MM.1S (cell line): ENCODE data around the gene GJD2.

Experiments used
- EZH2 ChIP-seq: fragments of 300-600 bp; sonication (generic); optimal IDR thresholded peaks from 2 replicates; pipeline ENCODE3; 2017; ENCODE audit warnings: low read depth, mild to moderate bottlenecking, antibody characterized with exemption, low read length, mixed read lengths
- TF ChIP-seq, protein P1 (sequence below): fragments of 300-600 bp; sonication (generic); IDR thresholded peaks from 2 replicates; pipeline ENCODE4 v1.5.1; 2016; ENCODE audit warnings: antibody characterized with exemption, low read length, mixed read lengths

DNA sequence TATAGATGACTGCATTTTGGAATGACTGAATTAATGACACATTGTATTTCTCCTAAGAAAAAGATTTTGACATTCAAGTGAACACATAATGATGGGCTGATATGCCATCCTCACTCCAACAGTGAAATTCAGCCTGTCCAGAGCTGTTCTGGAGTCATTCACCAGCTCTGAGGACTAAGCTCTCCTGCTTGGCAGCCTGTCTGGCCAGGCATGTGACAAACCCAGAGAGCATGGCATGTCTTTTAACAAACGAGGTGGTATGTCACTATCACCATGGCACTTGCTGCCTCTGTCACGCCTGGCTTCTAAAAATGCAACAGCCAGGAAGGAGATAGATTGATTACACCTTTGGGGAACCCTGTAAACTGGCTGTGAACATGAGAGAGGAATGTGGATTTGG, 39.1 kb upstream of the GJD2 start:
- TF ChIP-seq, protein P1, sequence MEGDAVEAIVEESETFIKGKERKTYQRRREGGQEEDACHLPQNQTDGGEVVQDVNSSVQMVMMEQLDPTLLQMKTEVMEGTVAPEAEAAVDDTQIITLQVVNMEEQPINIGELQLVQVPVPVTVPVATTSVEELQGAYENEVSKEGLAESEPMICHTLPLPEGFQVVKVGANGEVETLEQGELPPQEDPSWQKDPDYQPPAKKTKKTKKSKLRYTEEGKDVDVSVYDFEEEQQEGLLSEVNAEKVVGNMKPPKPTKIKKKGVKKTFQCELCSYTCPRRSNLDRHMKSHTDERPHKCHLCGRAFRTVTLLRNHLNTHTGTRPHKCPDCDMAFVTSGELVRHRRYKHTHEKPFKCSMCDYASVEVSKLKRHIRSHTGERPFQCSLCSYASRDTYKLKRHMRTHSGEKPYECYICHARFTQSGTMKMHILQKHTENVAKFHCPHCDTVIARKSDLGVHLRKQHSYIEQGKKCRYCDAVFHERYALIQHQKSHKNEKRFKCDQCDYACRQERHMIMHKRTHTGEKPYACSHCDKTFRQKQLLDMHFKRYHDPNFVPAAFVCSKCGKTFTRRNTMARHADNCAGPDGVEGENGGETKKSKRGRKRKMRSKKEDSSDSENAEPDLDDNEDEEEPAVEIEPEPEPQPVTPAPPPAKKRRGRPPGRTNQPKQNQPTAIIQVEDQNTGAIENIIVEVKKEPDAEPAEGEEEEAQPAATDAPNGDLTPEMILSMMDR = no peak
- no peak for TF ChIP-seq EZH2
